ENCODE data around the gene PTPRD. TPM values are rescaled to one million over a fixed set of nuclear protein-coding genes. Genes with fewer than 3 reads are reported as not detected.

Gene PTPRD
- total RNA-seq, 1 donor from 2014 or later: 532 TPM

GRCh38 chr9:8420416-8420815 is 2192.4 kb downstream of the PTPRD start:
- no peak for DNase-seq
- Mint-ChIP-seq H3K27me3 (ENCODE audit: unreplicated experiment) (no peaks in the 10 kb centered on the region), H3K4me3 (ENCODE audit: unreplicated experiment) (no peak overlapping the region), H3K9me3 (ENCODE audit: unreplicated experiment) (peaks cover 3% of the 10 kb centered on the region), H3K27ac (ENCODE audit: unreplicated experiment) (no peak overlapping the region), H3K36me3 (ENCODE audit: unreplicated experiment) (no peaks in the 10 kb centered on the region), H3K4me1 (ENCODE audit: low read depth, unreplicated experiment) (peaks cover 2% of the 10 kb centered on the region)
- no peak for TF ChIP-seq CTCF (IDR thresholded peaks at IDR 0.05; ENCODE audit: partially characterized antibody, unreplicated experiment)

- H3K27me3 Mint-ChIP-seq (ENCODE audit: unreplicated experiment): no peaks in the 10 kb centered on the region
- H3K4me3 Mint-ChIP-seq (ENCODE audit: unreplicated experiment): no peak overlapping the region
- no peaks in the 10 kb centered on the region for H3K36me3 Mint-ChIP-seq (ENCODE audit: unreplicated experiment)
- H3K27ac Mint-ChIP-seq (ENCODE audit: unreplicated experiment): no peak overlapping the region
- TF ChIP-seq CTCF (IDR thresholded peaks at IDR 0.05; ENCODE audit: partially characterized antibody, unreplicated experiment): no peak
- peaks cover 2% of the 10 kb centered on the region for H3K9me3 Mint-ChIP-seq (ENCODE audit: unreplicated experiment)
- no peak for DNase-seq
- H3K4me1 Mint-ChIP-seq (ENCODE audit: low read depth, unreplicated experiment): peaks cover 2% of the 10 kb centered on the region
Measured at GRCh38 chr9:8419596-8420275, 2193.1 kb downstream of the PTPRD start.

GRCh38 chr9:8417341-8417740 is 2195.5 kb downstream of the PTPRD start:
- H3K27ac Mint-ChIP-seq (ENCODE audit: unreplicated experiment): no peak overlapping the region
- no peaks in the 10 kb centered on the region for H3K36me3 Mint-ChIP-seq (ENCODE audit: unreplicated experiment)
- no peaks in the 10 kb centered on the region for H3K4me1 Mint-ChIP-seq (ENCODE audit: low read depth, unreplicated experiment)
- no peak for DNase-seq
- H3K4me3 Mint-ChIP-seq (ENCODE audit: unreplicated experiment): no peak overlapping the region
- no peaks in the 10 kb centered on the region for H3K27me3 Mint-ChIP-seq (ENCODE audit: unreplicated experiment)
- no peak for TF ChIP-seq CTCF (IDR thresholded peaks at IDR 0.05; ENCODE audit: partially characterized antibody, unreplicated experiment)
- H3K9me3 Mint-ChIP-seq (ENCODE audit: unreplicated experiment): peaks cover 2% of the 10 kb centered on the region

GRCh38 chr9:8412327-8412726 is 2200.5 kb downstream of the PTPRD start:
- H3K36me3 Mint-ChIP-seq (ENCODE audit: unreplicated experiment): no peaks in the 10 kb centered on the region
- peaks cover 2% of the 10 kb centered on the region for H3K4me1 Mint-ChIP-seq (ENCODE audit: low read depth, unreplicated experiment)
- no peak for TF ChIP-seq CTCF (IDR thresholded peaks at IDR 0.05; ENCODE audit: partially characterized antibody, unreplicated experiment)
- no peaks in the 10 kb centered on the region for H3K9me3 Mint-ChIP-seq (ENCODE audit: unreplicated experiment)
- no peak overlapping the region for H3K27ac Mint-ChIP-seq (ENCODE audit: unreplicated experiment)
- DNase-seq: no peak
- no peak overlapping the region for H3K4me3 Mint-ChIP-seq (ENCODE audit: unreplicated experiment)
- H3K27me3 Mint-ChIP-seq (ENCODE audit: unreplicated experiment): no peaks in the 10 kb centered on the region

GRCh38 chr9:8408575-8409190 is 2204.1 kb downstream of the PTPRD start:
- no peak overlapping the region for H3K27ac Mint-ChIP-seq (ENCODE audit: unreplicated experiment)
- no peaks in the 10 kb centered on the region for H3K27me3 Mint-ChIP-seq (ENCODE audit: unreplicated experiment)
- H3K36me3 Mint-ChIP-seq (ENCODE audit: unreplicated experiment): no peaks in the 10 kb centered on the region
- no peak for TF ChIP-seq CTCF (IDR thresholded peaks at IDR 0.05; ENCODE audit: partially characterized antibody, unreplicated experiment)
- H3K4me3 Mint-ChIP-seq (ENCODE audit: unreplicated experiment): no peak overlapping the region
- peaks cover 2% of the 10 kb centered on the region for H3K4me1 Mint-ChIP-seq (ENCODE audit: low read depth, unreplicated experiment)
- no peak for DNase-seq
- H3K9me3 Mint-ChIP-seq (ENCODE audit: unreplicated experiment): peaks cover 1% of the 10 kb centered on the region
